ENCODE measurements around the gene ACAP3. TPM values are rescaled to one million over a fixed set of nuclear protein-coding genes. Genes with fewer than 3 reads are reported as not detected.

The ACAP3 gene
- total RNA-seq, 1 experiment from 2014 or later, result 44.8 TPM

GRCh38 chr1:1264026-1264425, 43.7 kb downstream of the ACAP3 start:
- peak overlapping the region; percentile 90 for H3K27ac ChIP-seq
- H3K9me3 ChIP-seq (replicated peaks), result no peaks in the 10 kb centered on the region
- peaks cover 92% of the 10 kb centered on the region for H3K36me3 ChIP-seq
- H3K4me3 ChIP-seq, result no peak overlapping the region
- H3K27me3 ChIP-seq (replicated peaks), result no peaks in the 10 kb centered on the region
- H3K4me1 ChIP-seq (replicated peaks), result peaks cover 56% of the 10 kb centered on the region
- no peak for DNase-seq (ENCODE audit: low read depth in 1 of 2, low spot score in 2 of 2)

GRCh38 chr1:1262758-1263157, 45.0 kb downstream of the ACAP3 start:
- Histone ChIP-seq H3K4me3 (no peak overlapping the region), H3K9me3 (replicated peaks) (no peaks in the 10 kb centered on the region), H3K27ac (no peak overlapping the region), H3K4me1 (replicated peaks) (peaks cover 67% of the 10 kb centered on the region), H3K36me3 (peaks cover 95% of the 10 kb centered on the region), H3K27me3 (replicated peaks) (no peaks in the 10 kb centered on the region)
- DNase-seq (ENCODE audit: low read depth in 1 of 2, low spot score in 2 of 2), result no peak

GRCh38 chr1:1262071-1262470, 45.7 kb downstream of the ACAP3 start:
- Histone ChIP-seq H3K36me3 (peaks cover 92% of the 10 kb centered on the region), H3K4me1 (replicated peaks) (peaks cover 65% of the 10 kb centered on the region), H3K4me3 (no peak overlapping the region), H3K9me3 (replicated peaks) (no peaks in the 10 kb centered on the region), H3K27me3 (replicated peaks) (no peaks in the 10 kb centered on the region), H3K27ac (no peak overlapping the region)
- DNase-seq (ENCODE audit: low read depth in 1 of 2, low spot score in 2 of 2), result no peak

GRCh38 chr1:1260843-1261560, 46.7 kb downstream of the ACAP3 start:
- Histone ChIP-seq H3K9me3 (replicated peaks) (no peaks in the 10 kb centered on the region), H3K4me3 (no peak overlapping the region), H3K27me3 (replicated peaks) (no peaks in the 10 kb centered on the region), H3K36me3 (peaks cover 92% of the 10 kb centered on the region), H3K27ac (no peak overlapping the region), H3K4me1 (replicated peaks) (peaks cover 62% of the 10 kb centered on the region)
- no peak for DNase-seq (ENCODE audit: low read depth in 1 of 2, low spot score in 2 of 2)

GRCh38 chr1:1259951-1260600, 47.7 kb downstream of the ACAP3 start:
- H3K27me3 ChIP-seq (replicated peaks), result no peaks in the 10 kb centered on the region
- H3K36me3 ChIP-seq, result peaks cover 92% of the 10 kb centered on the region
- H3K4me1 ChIP-seq (replicated peaks), result peaks cover 62% of the 10 kb centered on the region
- DNase-seq (ENCODE audit: low read depth in 1 of 2, low spot score in 2 of 2), result no peak
- no peak overlapping the region for H3K27ac ChIP-seq
- no peak overlapping the region for H3K4me3 ChIP-seq
- no peaks in the 10 kb centered on the region for H3K9me3 ChIP-seq (replicated peaks)

GRCh38 chr1:1259540-1259939, 48.2 kb downstream of the ACAP3 start:
- Histone ChIP-seq H3K27me3 (replicated peaks) (no peaks in the 10 kb centered on the region), H3K9me3 (replicated peaks) (no peaks in the 10 kb centered on the region), H3K4me3 (no peak overlapping the region), H3K27ac (no peak overlapping the region), H3K4me1 (replicated peaks) (peaks cover 61% of the 10 kb centered on the region), H3K36me3 (peaks cover 95% of the 10 kb centered on the region)
- no peak for DNase-seq (ENCODE audit: low read depth in 1 of 2, low spot score in 2 of 2)

- no peaks in the 10 kb centered on the region for H3K27me3 ChIP-seq (replicated peaks)
- peaks cover 95% of the 10 kb centered on the region for H3K36me3 ChIP-seq
- H3K4me1 ChIP-seq (replicated peaks), result peaks cover 61% of the 10 kb centered on the region
- no peaks in the 10 kb centered on the region for H3K9me3 ChIP-seq (replicated peaks)
- no peak overlapping the region for H3K27ac ChIP-seq
- no peak for DNase-seq (ENCODE audit: low read depth in 1 of 2, low spot score in 2 of 2)
- no peak overlapping the region for H3K4me3 ChIP-seq
Observed at GRCh38 chr1:1259119-1259488, 48.6 kb downstream of the ACAP3 start.

GRCh38 chr1:1256956-1257871, 50.5 kb downstream of the ACAP3 start:
- no peaks in the 10 kb centered on the region for H3K27me3 ChIP-seq (replicated peaks)
- H3K36me3 ChIP-seq, result peaks cover 95% of the 10 kb centered on the region
- peaks cover 65% of the 10 kb centered on the region for H3K4me1 ChIP-seq (replicated peaks)
- H3K9me3 ChIP-seq (replicated peaks), result no peaks in the 10 kb centered on the region
- no peak overlapping the region for H3K4me3 ChIP-seq
- DNase-seq (ENCODE audit: low read depth in 1 of 2, low spot score in 2 of 2), result no peak
- peak overlapping the region; percentile 63 for H3K27ac ChIP-seq

- Histone ChIP-seq H3K27ac (peak overlapping the region; percentile 57), H3K4me1 (replicated peaks) (peaks cover 61% of the 10 kb centered on the region), H3K9me3 (replicated peaks) (no peaks in the 10 kb centered on the region), H3K36me3 (peaks cover 95% of the 10 kb centered on the region), H3K4me3 (no peak overlapping the region), H3K27me3 (replicated peaks) (no peaks in the 10 kb centered on the region)
- no peak for DNase-seq (ENCODE audit: low read depth in 1 of 2, low spot score in 2 of 2)
Observed at GRCh38 chr1:1255611-1256010, 52.1 kb downstream of the ACAP3 start.

GRCh38 chr1:1255078-1255477, 52.7 kb downstream of the ACAP3 start:
- no peaks in the 10 kb centered on the region for H3K27me3 ChIP-seq (replicated peaks)
- H3K27ac ChIP-seq, result peak overlapping the region; percentile 57
- H3K4me1 ChIP-seq (replicated peaks), result peaks cover 56% of the 10 kb centered on the region
- DNase-seq (ENCODE audit: low read depth in 1 of 2, low spot score in 2 of 2), result peak in 1 of 2 experiments; percentile 69
- peaks cover 93% of the 10 kb centered on the region for H3K36me3 ChIP-seq
- H3K9me3 ChIP-seq (replicated peaks), result no peaks in the 10 kb centered on the region
- no peak overlapping the region for H3K4me3 ChIP-seq

GRCh38 chr1:1254667-1254998, 53.1 kb downstream of the ACAP3 start:
- peak overlapping the region; percentile 57 for H3K27ac ChIP-seq
- H3K36me3 ChIP-seq, result peaks cover 89% of the 10 kb centered on the region
- no peaks in the 10 kb centered on the region for H3K9me3 ChIP-seq (replicated peaks)
- DNase-seq (ENCODE audit: low read depth in 1 of 2, low spot score in 2 of 2), result peak; percentile 83 to 86
- no peak overlapping the region for H3K4me3 ChIP-seq
- no peaks in the 10 kb centered on the region for H3K27me3 ChIP-seq (replicated peaks)
- peaks cover 54% of the 10 kb centered on the region for H3K4me1 ChIP-seq (replicated peaks)

GRCh38 chr1:1253972-1254666, 53.6 kb downstream of the ACAP3 start:
- peaks cover 52% of the 10 kb centered on the region for H3K4me1 ChIP-seq (replicated peaks)
- DNase-seq (ENCODE audit: low read depth in 1 of 2, low spot score in 2 of 2), result no peak
- peaks cover 85% of the 10 kb centered on the region for H3K36me3 ChIP-seq
- H3K4me3 ChIP-seq, result no peak overlapping the region
- H3K27me3 ChIP-seq (replicated peaks), result no peaks in the 10 kb centered on the region
- peak overlapping the region; percentile 32; the same call in 1 of the 2 replicates for H3K27ac ChIP-seq
- H3K9me3 ChIP-seq (replicated peaks), result no peaks in the 10 kb centered on the region

GRCh38 chr1:1253314-1253713, 54.4 kb downstream of the ACAP3 start:
- peaks cover 77% of the 10 kb centered on the region for H3K36me3 ChIP-seq
- H3K27me3 ChIP-seq (replicated peaks), result no peaks in the 10 kb centered on the region
- no peaks in the 10 kb centered on the region for H3K9me3 ChIP-seq (replicated peaks)
- DNase-seq (ENCODE audit: low read depth in 1 of 2, low spot score in 2 of 2), result no peak
- no peak overlapping the region for H3K4me3 ChIP-seq
- no peak overlapping the region for H3K27ac ChIP-seq
- peaks cover 44% of the 10 kb centered on the region for H3K4me1 ChIP-seq (replicated peaks)
